Mesangial cell (primary cell): ENCODE results near the gene PCDHGC3. TPM values are rescaled to one million over a fixed set of nuclear protein-coding genes. Genes with fewer than 3 reads are reported as not detected.

Experiments used
- total RNA-seq: library from RNA; depleted of rRNA; stranded (reverse); fragments of >200 nt; gene quantifications from 2 replicates; pipeline ENCODE4 v1.2.3, GENCODE V29; 2015

The PCDHGC3 gene
- total RNA-seq: 36.5 and 60.1 TPM in 2 replicates

DNA sequence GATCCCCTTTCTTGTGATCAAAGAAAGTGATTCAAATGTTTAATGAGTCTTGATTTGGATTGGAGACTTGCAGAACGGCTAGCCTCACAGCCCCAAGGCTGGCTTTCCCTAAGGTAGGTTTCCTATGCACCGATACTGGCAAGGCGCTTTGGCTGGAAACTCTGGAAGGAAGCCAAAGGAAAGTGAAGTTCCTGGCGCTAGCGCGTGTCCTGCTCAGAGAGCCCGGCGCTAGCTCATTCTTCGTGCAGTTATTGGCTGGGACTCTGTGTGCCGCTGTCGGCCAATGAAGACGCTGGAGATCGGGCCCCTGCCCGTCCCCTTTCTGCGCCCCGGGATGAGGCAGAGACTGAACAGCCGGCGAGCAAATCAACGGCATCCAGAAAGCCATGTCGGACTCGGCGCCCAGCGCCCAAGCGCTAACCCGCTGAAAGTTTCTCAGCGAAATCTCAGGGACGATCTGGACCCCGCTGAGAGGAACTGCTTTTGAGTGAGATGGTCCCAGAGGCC lies at the start of gene PCDHGC3:
TSS of gene PCDHGC3 (plus strand) at position 342 of the 507 bp plus-strand sequence. CDS start at position 493, 151 bp downstream.

GRCh38 chr5:141430332-141431113 lies 45.2 kb upstream of the PCDHGC3 start, which contains the start of gene PCDHGA12:
Gene PCDHGA12 (plus strand): TSS chr5:141430507. CDS start chr5:141430760, 253 bp downstream.

DNA sequence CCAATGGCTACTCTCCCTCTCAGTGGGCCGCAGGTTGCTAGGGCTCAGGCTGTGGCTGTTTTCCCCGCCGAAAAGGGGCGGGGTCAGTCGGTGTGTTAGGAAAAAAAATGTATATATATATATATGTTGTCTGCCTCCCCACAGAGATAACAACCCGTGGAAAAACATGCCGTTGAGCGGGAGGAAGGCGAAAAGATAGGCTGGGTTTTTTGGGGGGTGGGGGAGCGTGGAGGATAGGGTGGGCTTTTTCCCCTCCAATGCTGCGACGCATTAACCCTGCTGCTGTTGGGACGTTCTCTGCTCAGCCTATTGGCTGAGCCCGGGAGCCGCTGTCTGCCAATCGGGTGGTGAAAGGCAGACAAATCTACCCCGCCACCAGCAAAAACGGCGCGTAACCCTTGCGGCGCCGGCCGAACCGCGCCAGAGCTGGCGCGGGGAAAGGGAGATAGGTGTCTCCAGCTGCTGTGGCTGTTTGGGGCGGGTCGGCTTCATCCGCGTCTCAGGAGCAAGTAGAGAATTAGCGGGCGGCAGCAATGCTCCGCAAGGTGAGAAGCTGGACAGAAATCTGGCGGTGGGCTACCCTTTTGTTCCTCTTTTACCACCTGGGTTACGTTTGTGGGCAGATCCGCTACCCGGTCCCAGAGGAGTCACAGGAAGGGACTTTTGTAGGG lies 9.0 kb downstream of the PCDHGC3 start, which contains the start of gene PCDHGC4:
TSS of gene PCDHGC4 (plus strand) at position 390 of the 671 bp plus-strand sequence. CDS start at position 534, 144 bp downstream.

DNA sequence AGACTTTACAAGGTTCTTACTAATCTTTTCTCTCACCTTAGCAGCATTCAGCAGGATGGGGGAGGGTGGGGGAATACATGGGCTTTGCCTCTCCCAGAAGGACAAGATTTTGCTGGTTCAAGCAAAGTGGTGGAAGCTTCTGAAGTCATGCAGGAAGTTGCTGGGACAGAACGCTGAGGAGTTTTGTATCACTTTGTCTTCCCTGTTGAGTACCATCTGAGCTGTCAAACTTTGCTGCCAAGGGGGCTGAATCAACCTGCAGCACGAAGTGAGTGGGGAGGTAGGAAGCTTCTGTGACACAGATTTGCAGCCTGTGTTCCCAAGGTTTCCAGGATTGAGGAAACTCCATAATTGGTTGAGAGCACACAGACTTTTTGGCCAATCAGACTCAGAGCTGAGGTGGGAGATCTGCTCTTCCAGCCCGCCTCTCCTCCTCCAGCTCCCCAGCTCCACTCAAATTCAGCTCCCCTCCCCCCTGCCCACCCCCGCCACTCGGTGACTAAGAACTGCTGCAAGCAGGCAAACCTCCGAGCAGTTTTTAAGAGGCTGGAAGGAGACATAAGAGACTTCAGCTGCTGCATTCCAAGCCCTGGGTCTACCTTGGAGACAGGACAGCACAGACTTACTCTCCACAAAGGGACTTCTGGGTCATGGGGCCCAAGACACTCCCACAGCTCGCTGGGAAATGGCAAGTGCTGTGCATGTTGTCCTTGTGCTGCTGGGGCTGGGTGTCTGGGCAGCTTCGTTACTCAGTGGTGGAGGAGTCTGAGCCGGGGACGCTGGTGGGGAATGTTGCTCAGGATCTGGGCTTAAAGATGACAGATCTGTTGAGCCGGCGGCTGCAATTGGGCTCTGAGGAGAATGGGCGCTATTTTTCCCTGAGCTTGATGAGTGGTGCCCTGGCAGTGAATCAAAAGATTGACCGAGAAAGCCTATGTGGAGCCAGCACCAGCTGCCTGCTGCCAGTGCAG lies 13.1 kb downstream of the PCDHGC3 start, which contains the start of gene PCDHGC5:
TSS of gene PCDHGC5 (plus strand) at position 491 of the 971 bp plus-strand sequence. CDS start at position 651, 160 bp downstream.

Other genes starting within 250 kb of the PCDHGC3 start
- 0.16 and 1.0 TPM in 2 replicates for gene PCDHB15, start 230.6 kb upstream of the PCDHGC3 start, total RNA-seq
- 0.63 TPM in 1 of 2 replicates, not detected in the other for gene SLC25A2, start 171.9 kb upstream of the PCDHGC3 start, total RNA-seq
- gene TAF7, start 155.2 kb upstream of the PCDHGC3 start, total RNA-seq: 24.3 and 29.2 TPM in 2 replicates
- 0.33 and 0.51 TPM in 2 replicates for gene PCDHGA1, start 145.5 kb upstream of the PCDHGC3 start, total RNA-seq
- 1.1 and 4.1 TPM in 2 replicates for gene PCDHGA2, start 137.2 kb upstream of the PCDHGC3 start, total RNA-seq
- gene PCDHGA3, start 132.1 kb upstream of the PCDHGC3 start, total RNA-seq: 0.65 and 2.5 TPM in 2 replicates
- gene PCDHGB1, start 125.9 kb upstream of the PCDHGC3 start, total RNA-seq: 0.49 and 2.9 TPM in 2 replicates
- 0.33 and 2.2 TPM in 2 replicates for gene PCDHGA4, start 120.9 kb upstream of the PCDHGC3 start, total RNA-seq
- 0.65 and 2.5 TPM in 2 replicates for gene PCDHGB2, start 116.0 kb upstream of the PCDHGC3 start, total RNA-seq
- 0.33 and 1.5 TPM in 2 replicates for gene PCDHGA5, start 111.8 kb upstream of the PCDHGC3 start, total RNA-seq
- gene PCDHGB3, start 105.7 kb upstream of the PCDHGC3 start, total RNA-seq: 0.98 and 3.8 TPM in 2 replicates
- gene PCDHGA6, start 102.1 kb upstream of the PCDHGC3 start, total RNA-seq: 1.6 and 5.6 TPM in 2 replicates
- 0.49 and 4.1 TPM in 2 replicates for gene PCDHGA7, start 93.2 kb upstream of the PCDHGC3 start, total RNA-seq
- gene PCDHGB4, start 88.3 kb upstream of the PCDHGC3 start, total RNA-seq: 4.2 and 7.1 TPM in 2 replicates
- under 0.01 and 0.89 TPM in 2 replicates for gene PCDHGA8, start 83.3 kb upstream of the PCDHGC3 start, total RNA-seq
- 10.6 and 15.8 TPM in 2 replicates for gene PCDHGB5, start 78.0 kb upstream of the PCDHGC3 start, total RNA-seq
- gene PCDHGA9, start 73.2 kb upstream of the PCDHGC3 start, total RNA-seq: 0.98 and 6.1 TPM in 2 replicates
- 2.0 and 6.3 TPM in 2 replicates for gene PCDHGB6, start 67.9 kb upstream of the PCDHGC3 start, total RNA-seq
- 2.8 and 10.5 TPM in 2 replicates for gene PCDHGA10, start 63.0 kb upstream of the PCDHGC3 start, total RNA-seq
- 5.1 and 18.1 TPM in 2 replicates for gene PCDHGB7, start 58.3 kb upstream of the PCDHGC3 start, total RNA-seq
- 5.4 and 10.4 TPM in 2 replicates for gene PCDHGA11, start 54.9 kb upstream of the PCDHGC3 start, total RNA-seq
- 3.4 and 13.8 TPM in 2 replicates for gene PCDHGA12, start 45.5 kb upstream of the PCDHGC3 start, total RNA-seq
- 0.38 and 0.81 TPM in 2 replicates for gene PCDHGC4, start 9.1 kb downstream of the PCDHGC3 start, total RNA-seq
- 0.33 and 1.4 TPM in 2 replicates for gene PCDHGC5, start 13.1 kb downstream of the PCDHGC3 start, total RNA-seq
- gene DIAPH1, start 143.0 kb downstream of the PCDHGC3 start, total RNA-seq: 58.8 and 101 TPM in 2 replicates
- gene HDAC3, start 160.9 kb downstream of the PCDHGC3 start, total RNA-seq: 48.2 and 49.1 TPM in 2 replicates
- 4.6 and 5.8 TPM in 2 replicates for gene RELL2, start 161.0 kb downstream of the PCDHGC3 start, total RNA-seq
- gene FCHSD1, start 175.5 kb downstream of the PCDHGC3 start, total RNA-seq: 11.9 and 16.1 TPM in 2 replicates
- 6.0 and 7.2 TPM in 2 replicates for gene ARAP3, start 206.3 kb downstream of the PCDHGC3 start, total RNA-seq